NOMO-1 treated with DMSO at 0.1 percent for 48 hours (cell line): Measurements from ENCODE around the gene MROH8.
A peak's percentile ranks its signal among the peaks of the same experiment; 100 is the strongest.

Source experiments
- DNase-seq: peaks from one replicate; lab custom pipeline; 2025; ENCODE audit not compliant: unreplicated experiment; lab: John Stamatoyannopoulos, UW

Gene MROH8

GRCh38 chr20:37200376-37200775, 21.0 kb upstream of the MROH8 start:
- DNase-seq = no peak

- no peak for DNase-seq
Measured at GRCh38 chr20:37198932-37199660, 19.7 kb upstream of the MROH8 start.

- no peak for DNase-seq
Measured at GRCh38 chr20:37194621-37195417, 15.5 kb upstream of the MROH8 start.

- no peak for DNase-seq
Measured at GRCh38 chr20:37193821-37194220, 14.5 kb upstream of the MROH8 start.

GRCh38 chr20:37193226-37193625, 13.9 kb upstream of the MROH8 start:
- DNase-seq = no peak

- peak; percentile 56 for DNase-seq
Measured at GRCh38 chr20:37192137-37192854, 12.9 kb upstream of the MROH8 start.

GRCh38 chr20:37190354-37191112, 11.2 kb upstream of the MROH8 start:
- DNase-seq = peak; percentile 2

- DNase-seq = no peak
Measured at GRCh38 chr20:37189416-37190016, 10.2 kb upstream of the MROH8 start.

- DNase-seq = no peak
Measured at GRCh38 chr20:37188787-37189186, 9.4 kb upstream of the MROH8 start.

GRCh38 chr20:37185686-37186085, 6.3 kb upstream of the MROH8 start:
- DNase-seq = no peak

GRCh38 chr20:37179683-37180524, 556 bp upstream of the MROH8 start:
- peak; percentile 40 for DNase-seq

- DNase-seq = no peak
Measured at GRCh38 chr20:37172836-37173235, 6.5 kb downstream of the MROH8 start.

- DNase-seq = no peak
Measured at GRCh38 chr20:37166867-37167266, 12.5 kb downstream of the MROH8 start.

GRCh38 chr20:37165031-37165430, 14.3 kb downstream of the MROH8 start:
- DNase-seq = no peak

- DNase-seq = no peak
Measured at GRCh38 chr20:37163832-37164554, 15.4 kb downstream of the MROH8 start.

GRCh38 chr20:37162646-37163045, 16.7 kb downstream of the MROH8 start:
- no peak for DNase-seq

GRCh38 chr20:37161830-37162549, 17.4 kb downstream of the MROH8 start:
- no peak for DNase-seq

GRCh38 chr20:37160683-37161082, 18.7 kb downstream of the MROH8 start:
- DNase-seq = no peak
